ENCODE measurements around the gene COMMD4.
"Not testable (repeated sequence)": the region's sequence is repeated elsewhere in the genome, so short reads cannot be mapped to it uniquely, and the experiment has no call there.

The COMMD4 gene

GRCh38 chr15:75338661-75339240, 2.9 kb downstream of the COMMD4 start:
- TF ChIP-seq CTCF (IDR thresholded peaks at IDR 0.05; ENCODE audit: low read length, missing control alignments): no peak
- DNase-seq (ENCODE audit: low read depth): no peak
- no peak overlapping the region for H3K4me3 ChIP-seq (replicated peaks; ENCODE audit: low read depth, low read length)

- TF ChIP-seq CTCF (IDR thresholded peaks at IDR 0.05; ENCODE audit: low read length, missing control alignments): no peak
- no peak overlapping the region for H3K4me3 ChIP-seq (replicated peaks; ENCODE audit: low read depth, low read length)
- DNase-seq (ENCODE audit: low read depth): no peak
Measured at GRCh38 chr15:75339531-75340240, 3.8 kb downstream of the COMMD4 start.

- TF ChIP-seq CTCF (IDR thresholded peaks at IDR 0.05; ENCODE audit: low read length, missing control alignments): no peak
- H3K4me3 ChIP-seq (replicated peaks; ENCODE audit: low read depth, low read length): no peak overlapping the region
- DNase-seq (ENCODE audit: low read depth): no peak
Measured at GRCh38 chr15:75342221-75342620, 6.4 kb downstream of the COMMD4 start.

- not testable (repeated sequence) for H3K4me3 ChIP-seq (replicated peaks; ENCODE audit: low read depth, low read length)
- peak; percentile 36 for DNase-seq (ENCODE audit: low read depth)
Measured at GRCh38 chr15:75343953-75344352, 8.1 kb downstream of the COMMD4 start.

- H3K4me3 ChIP-seq (replicated peaks; ENCODE audit: low read depth, low read length): peak within 1 kb of the TSS; percentile 79
- no peak for TF ChIP-seq CTCF (IDR thresholded peaks at IDR 0.05; ENCODE audit: low read length, missing control alignments)
- no peak for DNase-seq (ENCODE audit: low read depth)
Measured at GRCh38 chr15:75346796-75347221, 10.9 kb downstream of the COMMD4 start, which contains the start of gene NEIL1. TSS of gene NEIL1 (plus strand) at chr15:75347039. CDS start at chr15:75348906, 1,867 bp downstream.

- no peak for DNase-seq (ENCODE audit: low read depth)
- peak overlapping the region; percentile 79 for H3K4me3 ChIP-seq (replicated peaks; ENCODE audit: low read depth, low read length)
- no peak for TF ChIP-seq CTCF (IDR thresholded peaks at IDR 0.05; ENCODE audit: low read length, missing control alignments)
Measured at GRCh38 chr15:75347222-75348033, 11.6 kb downstream of the COMMD4 start.

GRCh38 chr15:75348034-75348561, 12.2 kb downstream of the COMMD4 start:
- peak overlapping the region; percentile 79 for H3K4me3 ChIP-seq (replicated peaks; ENCODE audit: low read depth, low read length)
- no peak for DNase-seq (ENCODE audit: low read depth)
- no peak for TF ChIP-seq CTCF (IDR thresholded peaks at IDR 0.05; ENCODE audit: low read length, missing control alignments)
